GM19025 (cell line): Measurements from ENCODE around the gene ANO9.
"Not testable (repeated sequence)": the region's sequence is repeated elsewhere in the genome, so short reads cannot be mapped to it uniquely, and the experiment has no call there.

Experiments used
- ATAC-seq: cut with Tn5 transposase; IDR thresholded peaks from one replicate; pipeline ENCODE4 v1.9.1; 2021; ENCODE audit warnings: mild to moderate bottlenecking, low read depth, moderate library complexity; ENCODE audit not compliant: unreplicated experiment

ANO9 gene

GRCh38 chr11:417652-418342, 24.0 kb downstream of the ANO9 start:
- ATAC-seq, result no peak

- no peak for ATAC-seq
Observed at GRCh38 chr11:416757-417621, 24.8 kb downstream of the ANO9 start.

- no peak for ATAC-seq
Observed at GRCh38 chr11:416051-416756, 25.6 kb downstream of the ANO9 start.

GRCh38 chr11:415640-416041, 26.2 kb downstream of the ANO9 start:
- ATAC-seq, result no peak

- ATAC-seq, result no peak
Observed at GRCh38 chr11:414318-414857, 27.4 kb downstream of the ANO9 start.

- ATAC-seq, result no peak
Observed at GRCh38 chr11:413120-414081, 28.4 kb downstream of the ANO9 start.

GRCh38 chr11:412641-413119, 29.1 kb downstream of the ANO9 start:
- ATAC-seq, result no peak

- not testable (repeated sequence) for ATAC-seq
Observed at GRCh38 chr11:411520-411919, 30.3 kb downstream of the ANO9 start.

- not testable (repeated sequence) for ATAC-seq
Observed at GRCh38 chr11:410711-411110, 31.1 kb downstream of the ANO9 start.

- ATAC-seq, result no peak
Observed at GRCh38 chr11:409600-410483, 32.0 kb downstream of the ANO9 start.

GRCh38 chr11:409008-409599, 32.7 kb downstream of the ANO9 start:
- ATAC-seq, result no peak

- ATAC-seq, result no peak
Observed at GRCh38 chr11:408154-409007, 33.4 kb downstream of the ANO9 start.

GRCh38 chr11:407651-408123, 34.1 kb downstream of the ANO9 start:
- no peak for ATAC-seq

- ATAC-seq, result peak; percentile 68
Observed at GRCh38 chr11:406796-407650, 34.8 kb downstream of the ANO9 start.

- no peak for ATAC-seq
Observed at GRCh38 chr11:405954-406795, 35.6 kb downstream of the ANO9 start.
